Effector CD4-positive, alpha-beta T cell (primary cell): ENCODE measurements around the gene PRKCZ.
A peak's percentile ranks its signal among the peaks of the same experiment; 100 is the strongest.
"Not testable (repeated sequence)": the region's sequence is repeated elsewhere in the genome, so short reads cannot be mapped to it uniquely, and the experiment has no call there.

ENCODE experiments used
- DNase-seq: peaks from one replicate; pipeline ENCODE4 v3.0.0-alpha.2; 2020

The PRKCZ gene

GRCh38 chr1:2121794-2122193, 71.6 kb downstream of the PRKCZ start:
- not testable (repeated sequence) for DNase-seq

GRCh38 chr1:2124446-2125198, 74.4 kb downstream of the PRKCZ start:
- no peak for DNase-seq

DNA sequence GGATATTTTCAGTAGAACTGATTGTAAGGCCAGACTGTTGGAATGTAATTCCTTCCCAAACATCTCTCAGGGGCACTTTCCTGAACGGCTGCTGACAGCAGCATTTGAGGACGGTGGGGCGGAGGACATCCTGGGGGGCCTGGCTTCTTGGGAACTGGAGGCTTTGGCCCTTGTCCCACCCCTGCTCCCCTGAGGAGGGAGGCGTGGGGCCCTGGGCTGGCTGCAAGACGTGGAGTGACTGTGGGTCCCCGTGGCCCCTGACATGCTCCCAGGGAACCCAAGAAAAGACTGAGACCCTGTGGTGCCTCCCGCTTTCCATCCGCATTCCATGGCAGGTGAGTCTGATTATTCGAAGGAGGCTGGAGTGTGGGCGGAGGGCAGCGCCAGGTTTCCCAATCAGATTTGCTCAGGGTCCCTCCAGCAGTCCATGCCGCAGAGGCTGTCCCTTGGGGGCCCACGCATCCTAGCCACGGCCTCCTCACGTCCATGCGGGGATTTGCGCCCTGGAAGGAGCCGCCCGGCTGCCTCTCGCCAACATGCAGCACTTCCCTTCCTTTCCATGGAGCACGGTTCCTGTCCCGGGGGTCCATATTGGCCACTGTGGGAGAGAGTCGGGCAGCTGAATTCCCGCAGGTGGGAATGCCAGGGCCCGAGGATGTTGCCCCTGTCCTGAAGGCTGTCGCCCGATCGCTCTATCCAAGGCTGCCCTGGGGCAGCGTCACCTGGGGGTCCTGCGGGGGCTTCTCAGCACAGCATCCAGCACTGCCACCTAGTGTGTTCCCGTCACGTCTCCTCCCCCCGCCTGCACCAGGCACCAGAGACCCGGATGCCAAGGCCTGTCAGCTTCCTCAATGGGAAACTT, 75.4 kb downstream of the PRKCZ start:
- DNase-seq = no peak

DNA sequence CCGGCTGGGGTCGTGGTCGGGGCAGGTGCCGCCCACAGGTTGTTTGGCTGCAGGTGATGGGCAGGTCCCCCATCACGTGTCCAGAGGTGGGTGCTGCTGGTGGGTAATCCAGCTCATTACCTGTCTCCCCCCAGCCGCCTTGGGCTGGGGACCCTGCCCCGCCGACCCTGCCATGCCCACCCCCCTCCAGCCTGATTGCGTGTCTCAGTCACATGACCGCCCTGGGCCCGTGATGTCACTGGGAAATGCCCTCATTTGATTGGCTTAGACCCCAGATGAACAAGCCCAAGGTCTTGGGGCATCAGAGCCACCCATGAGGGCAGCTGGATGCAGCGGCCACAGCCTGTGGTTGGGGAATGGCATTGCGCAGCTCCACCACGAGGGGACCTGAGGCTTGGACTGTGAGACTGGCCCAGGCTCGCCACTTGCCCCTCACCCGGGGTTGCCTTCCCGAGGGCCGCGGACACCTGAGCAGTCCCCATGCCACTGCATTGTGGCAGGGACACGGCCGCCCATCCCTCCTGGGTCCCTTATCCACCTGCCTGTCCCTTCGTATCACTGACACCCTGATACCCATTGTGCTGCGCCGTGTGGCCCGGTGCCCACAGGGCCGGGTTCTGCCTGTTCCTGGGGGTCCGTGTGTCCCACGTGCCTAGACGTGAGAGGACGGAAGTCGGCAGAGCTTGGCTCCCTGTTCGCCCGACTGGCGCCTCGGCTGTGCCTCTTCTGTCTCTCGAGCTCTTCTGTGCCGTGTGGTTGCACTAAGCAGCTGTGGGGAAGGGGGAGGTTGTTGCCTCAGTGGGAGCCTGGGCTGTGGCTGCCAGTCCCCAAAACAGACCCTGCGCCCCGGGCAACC, 76.3 kb downstream of the PRKCZ start:
- no peak for DNase-seq

DNA sequence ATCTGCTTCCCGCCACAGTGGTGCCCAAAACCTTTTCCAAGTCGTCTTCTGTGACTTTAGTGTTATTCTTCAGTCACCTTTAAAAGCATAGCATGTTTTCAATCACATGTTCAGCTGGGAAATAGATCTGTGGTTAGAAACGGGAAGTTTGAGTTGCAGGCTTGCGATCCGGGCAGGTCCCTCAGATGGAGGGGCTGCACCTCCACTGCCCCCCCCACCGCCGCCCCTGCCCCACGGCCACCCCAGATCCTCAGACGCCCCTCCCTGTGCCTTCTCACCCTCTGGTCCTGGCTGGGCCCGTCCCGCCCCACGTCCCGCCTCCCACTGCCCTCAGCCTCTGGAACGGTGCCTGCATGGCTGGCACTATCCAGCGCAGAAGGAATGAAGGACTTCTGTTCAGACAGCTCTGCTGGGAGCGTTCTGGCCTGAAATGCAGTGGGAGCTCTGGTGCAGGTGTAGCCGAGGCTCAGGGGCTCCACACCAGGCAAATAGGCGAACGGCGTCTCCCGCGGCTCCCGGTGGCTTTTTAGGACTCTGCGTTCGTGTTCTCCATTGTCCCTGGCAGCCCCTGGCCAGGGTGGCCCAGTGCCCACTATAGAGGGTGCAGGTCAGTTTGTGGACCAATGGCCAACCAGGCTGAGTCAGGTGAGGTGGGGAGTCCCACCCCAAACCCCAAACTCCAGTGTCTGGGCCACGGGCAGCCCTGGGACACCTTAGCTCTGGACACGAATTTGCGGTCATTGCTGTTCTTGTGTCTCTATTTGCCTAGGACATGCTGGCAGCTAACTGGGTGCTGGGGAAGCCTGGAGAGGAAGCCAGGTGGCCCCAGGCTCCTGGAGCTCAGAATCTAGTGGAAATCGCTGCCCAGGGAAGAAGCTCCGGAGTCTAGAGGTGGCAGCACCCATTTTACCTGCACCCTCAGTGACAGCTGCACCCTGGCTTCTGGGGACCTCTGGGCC, 77.3 kb downstream of the PRKCZ start:
- DNase-seq = no peak

GRCh38 chr1:2128189-2128901, 78.1 kb downstream of the PRKCZ start:
- no peak for DNase-seq

DNA sequence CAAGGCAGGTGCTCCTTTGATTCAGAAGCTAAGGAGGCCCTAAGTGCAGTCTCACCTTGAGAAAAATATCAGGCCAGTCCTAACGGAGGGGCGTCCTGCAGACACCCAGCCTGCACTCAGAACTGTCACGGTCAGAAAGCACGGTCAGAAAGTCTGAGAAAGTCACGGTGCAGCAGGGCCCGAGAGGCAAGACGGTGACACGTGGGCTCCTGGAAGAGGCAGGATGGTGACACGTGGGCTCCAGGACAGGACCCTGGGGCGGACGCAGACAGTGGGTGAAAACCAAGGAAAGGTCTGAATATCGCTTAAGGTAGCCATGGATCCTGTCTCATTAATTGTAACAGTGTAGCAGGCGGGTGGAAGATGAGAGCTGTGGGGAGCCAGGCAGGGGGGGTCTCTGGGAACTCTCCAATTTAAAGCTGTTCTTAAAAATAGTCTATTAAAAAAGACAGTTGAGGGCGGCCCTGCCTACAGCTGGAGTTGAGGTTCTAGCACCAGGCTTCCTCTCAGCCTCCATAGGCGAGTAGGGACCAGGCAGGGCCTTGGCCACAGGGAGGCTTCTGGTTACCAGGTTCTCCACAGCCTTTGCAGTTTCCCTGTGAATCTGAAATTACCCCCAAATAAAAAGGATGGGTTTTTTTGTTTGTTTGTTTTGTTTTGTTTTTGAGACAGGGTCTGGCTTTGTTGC, 79.2 kb downstream of the PRKCZ start:
- DNase-seq = no peak

DNA sequence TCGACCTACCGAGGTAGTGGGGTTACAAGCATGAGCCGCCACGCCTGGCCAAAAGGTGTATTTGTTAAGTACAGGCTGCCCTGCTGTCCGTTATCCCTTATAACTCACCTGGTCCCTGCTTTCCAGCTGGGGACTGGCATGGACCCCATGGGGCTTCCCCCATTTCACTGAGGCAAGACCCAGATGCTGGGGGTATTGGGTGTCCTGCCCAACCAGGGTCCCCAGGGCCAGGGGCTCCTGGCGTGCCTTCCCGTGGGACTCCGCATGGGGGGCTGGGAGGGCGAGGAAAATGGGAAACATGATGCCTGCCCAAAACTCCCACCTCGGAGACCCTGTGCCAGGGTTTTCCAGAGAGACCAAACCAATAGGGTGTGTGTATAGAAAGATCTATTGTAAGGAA, 79.9 kb downstream of the PRKCZ start:
- DNase-seq = no peak

DNA sequence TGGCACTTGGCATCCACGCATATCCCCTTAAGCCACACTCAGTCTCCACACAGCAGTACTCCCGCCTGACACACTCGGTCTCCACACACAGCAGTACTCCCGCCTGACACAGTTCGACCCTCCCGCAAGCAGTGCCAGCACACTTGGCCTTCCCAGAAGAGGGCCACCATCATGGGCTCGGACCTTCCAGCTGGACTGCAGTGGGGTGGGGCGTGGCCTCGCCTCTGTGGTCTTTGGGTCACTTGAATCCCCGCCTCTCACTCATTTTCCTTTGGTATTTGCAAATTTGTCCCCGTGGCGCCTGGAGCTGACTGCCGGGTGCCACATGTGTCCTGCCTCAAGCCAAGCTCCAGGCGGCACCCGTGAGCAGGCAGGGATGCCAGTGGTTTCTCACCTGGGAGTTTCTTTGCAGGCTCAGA, 80.7 kb downstream of the PRKCZ start:
- no peak for DNase-seq

- DNase-seq = no peak
Observed at GRCh38 chr1:2132222-2133038, 82.2 kb downstream of the PRKCZ start.

GRCh38 chr1:2133039-2133878, 83.0 kb downstream of the PRKCZ start:
- peak; percentile 95 for DNase-seq

- DNase-seq = no peak
Observed at GRCh38 chr1:2133879-2134215, 83.6 kb downstream of the PRKCZ start.

- no peak for DNase-seq
Observed at GRCh38 chr1:2134266-2134620, 84.0 kb downstream of the PRKCZ start.

GRCh38 chr1:2134621-2135307, 84.6 kb downstream of the PRKCZ start:
- DNase-seq = no peak

DNA sequence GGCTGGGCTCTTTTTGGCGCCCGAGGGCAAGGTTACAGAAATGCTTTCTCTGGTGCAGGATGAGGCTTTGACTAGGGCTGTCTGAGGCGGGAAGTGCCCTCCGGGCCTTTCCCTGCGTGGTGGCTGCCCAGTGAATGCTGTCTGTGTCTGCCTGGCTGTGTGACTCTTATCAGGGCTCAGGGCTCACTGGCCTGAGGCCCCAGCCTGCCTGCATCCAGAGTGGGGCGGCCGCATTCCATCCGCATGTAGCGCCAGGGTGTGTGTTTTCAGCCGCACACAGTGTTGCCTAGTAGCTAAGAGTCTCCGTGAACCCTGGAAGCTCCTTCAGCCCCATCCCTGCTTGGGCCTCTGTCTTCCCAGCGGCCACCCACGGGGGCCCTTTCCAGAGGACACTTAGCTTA, 85.2 kb downstream of the PRKCZ start:
- DNase-seq = no peak

- no peak for DNase-seq
Observed at GRCh38 chr1:2135941-2136340, 85.7 kb downstream of the PRKCZ start.

- no peak for DNase-seq
Observed at GRCh38 chr1:2136386-2137235, 86.4 kb downstream of the PRKCZ start.
